Transverse colon (tissue), 4 donors: ENCODE data around the gene VAC14. TPM values are rescaled to one million over a fixed set of nuclear protein-coding genes. Genes with fewer than 3 reads are reported as not detected.

Experiments used
- DNase-seq: peaks from one replicate; pipeline ENCODE4 v3.0.0-alpha.2; 2019
- H3K27ac ChIP-seq, 4 donors: fragments of 200-600 bp; sonication (generic); 2 replicates each; pipeline ENCODE4 v1.5.1; 2016 to 2018; ENCODE audit warnings: inconsistent platforms in 4 of 4
- H3K27me3 ChIP-seq: fragments of 200-600 bp; sonication (generic); 2 replicates; pipeline ENCODE4 v1.5.1; 2017; ENCODE audit warnings: inconsistent platforms
- H3K36me3 ChIP-seq, 4 donors: fragments of 200-600 bp; sonication (generic); 2 replicates each; pipeline ENCODE4 v1.5.1; 2017 to 2019; ENCODE audit warnings: inconsistent platforms in 4 of 4
- H3K4me1 ChIP-seq, 4 donors: fragments of 200-600 bp; sonication (generic); 2 replicates each; pipeline ENCODE4 v1.5.1; 2017 to 2020; ENCODE audit warnings: inconsistent platforms in 4 of 4
- H3K4me3 ChIP-seq, 4 donors: fragments of 200-600 bp; sonication (generic); 1 replicate in 1 of 4; 2 replicates in 3 of 4; pipeline versions ENCODE4 v1.5.1 to v1.6.1; 2017 to 2019; ENCODE audit warnings: inconsistent platforms in 4 of 4
- H3K9me3 ChIP-seq, 2 donors: fragments of 200-600 bp; sonication (generic); 2 replicates each; pipeline ENCODE4 v1.5.1; 2017 to 2019; ENCODE audit warnings: inconsistent platforms in 2 of 2
- CTCF ChIP-seq, 5 experiments: fragments of 200-600 bp in 3 of 5; fragments of 450-650 bp in 2 of 5; sonication (generic) in 3 of 5; IDR thresholded peaks; 1 replicate in 2 of 5; 2 replicates in 3 of 5; pipeline ENCODE4 v1.5.1; 2016 to 2017; ENCODE audit warnings: antibody characterized with exemption in 5 of 5, inconsistent platforms in 3 of 5, mild to moderate bottlenecking in 2 of 5, moderate library complexity in 1 of 5
- EP300 ChIP-seq: sonication (generic); formaldehyde crosslinking; IDR thresholded peaks from one replicate; pipeline ENCODE4 v1.6.1; 2017; ENCODE audit warnings: antibody characterized with exemption, low read depth
- POLR2A ChIP-seq: fragments of 450-650 bp; IDR thresholded peaks from one replicate; pipeline ENCODE4 v1.6.1; 2016; ENCODE audit warnings: antibody characterized with exemption, mild to moderate bottlenecking, moderate library complexity
- POLR2AphosphoS5 ChIP-seq, 3 donors: sonication (generic); formaldehyde crosslinking; IDR thresholded peaks; one replicate each; pipeline ENCODE4 v1.6.1; 2016; ENCODE audit warnings: antibody characterized with exemption in 3 of 3
- WGBS, 2 donors: methylation state at CpG; one replicate each; pipeline ENCODE4 v1.1.5; 2018; ENCODE audit warnings: low coverage in 1 of 2; 5-methylcytosine and 5-hydroxymethylcytosine counted together
- in situ Hi-C, 4 donors: fragments of 200-750 bp; cut with MboI; loops; one replicate each; pipeline versions ENCODE4 v1.15.0 to v1.15.1; 2017; ENCODE audit warnings: low sequenced_read_pairs in 3 of 4, low pct_ligation_motif_present in 1 of 4, low pct_unique_long_range_greater_than_20kb in 1 of 4
- intact Hi-C: fragments of 100-400 bp; cut with DNase I; formaldehyde crosslinking; loops from one replicate; pipeline ENCODE4 v1.15.1; 2023; ENCODE audit warnings: low total_unique reads
- total RNA-seq, 4 donors: library from RNA; depleted of rRNA; stranded (reverse); fragments of >200 nt; gene quantifications; one replicate each; pipeline ENCODE4 v1.1.0, GENCODE V29; 2016

The VAC14 gene
- total RNA-seq, 4 donors from 2014 or later, result 37.2 to 270 (median 64.3) TPM

GRCh38 chr16:70659953-70660671, 140.8 kb downstream of the VAC14 start:
- peaks cover 0 to 10% (median 3%) of the 10 kb centered on the region in 4 donors for H3K36me3 ChIP-seq
- intact Hi-C loops (loop anchor here (10.0 kb wide), 2 partner anchors 95 to 295 kb away; no protein-coding TSS in a partner anchor), in situ Hi-C loops (loop anchor here (10.0 to 25.0 kb wide), 4 partner anchors 125 to 298 kb away; partner anchors contain the start of genes COG4 (in 1 of the 4) and SF3B3 (in 1 of the 4))
- no peak overlapping the region for H3K4me3 ChIP-seq
- DNase-seq, result no peak
- no peaks in the 10 kb centered on the region for H3K9me3 ChIP-seq
- 76% methylated on average over 16 of the region's 16 CpGs; no CpG with 5 or more reads in 1 of the 2 donors for WGBS, 2 donors
- TF ChIP-seq CTCF (IDR thresholded peaks at IDR 0.05), result no peak
- no peak for TF ChIP-seq POLR2A
- TF ChIP-seq EP300, result no peak
- no peak for TF ChIP-seq POLR2AphosphoS5 (IDR thresholded peaks at IDR 0.05)
- peaks cover 0 to 14% (median 9%) of the 10 kb centered on the region in 4 donors for H3K4me1 ChIP-seq
- H3K27ac ChIP-seq, result no peak overlapping the region
- H3K27me3 ChIP-seq, result no peaks in the 10 kb centered on the region

GRCh38 chr16:70659546-70659945, 141.4 kb downstream of the VAC14 start:
- H3K27ac ChIP-seq, result no peak overlapping the region
- DNase-seq, result no peak
- WGBS, 2 donors, result 80% methylated on average over 12 of the region's 12 CpGs; no CpG with 5 or more reads in 1 of the 2 donors
- H3K4me1 ChIP-seq, result peaks cover 0 to 14% (median 9%) of the 10 kb centered on the region in 4 donors
- H3K4me3 ChIP-seq, result no peak overlapping the region
- H3K9me3 ChIP-seq, result no peaks in the 10 kb centered on the region
- intact Hi-C loops (loop anchor here (10.0 kb wide), 2 partner anchors 95 to 295 kb away; no protein-coding TSS in a partner anchor), in situ Hi-C loops (loop anchor here (10.0 to 25.0 kb wide), 4 partner anchors 125 to 297 kb away; partner anchors contain the start of genes COG4 (in 1 of the 4) and SF3B3 (in 1 of the 4))
- H3K27me3 ChIP-seq, result no peaks in the 10 kb centered on the region
- TF ChIP-seq CTCF (IDR thresholded peaks at IDR 0.05), result no peak
- no peak for TF ChIP-seq POLR2AphosphoS5 (IDR thresholded peaks at IDR 0.05)
- no peak for TF ChIP-seq POLR2A
- TF ChIP-seq EP300, result no peak
- peaks cover 0 to 10% (median 1%) of the 10 kb centered on the region in 4 donors for H3K36me3 ChIP-seq

- WGBS, 2 donors, result 74 to 100% methylated on average over 1 to 5 of the region's 5 CpGs
- Histone ChIP-seq H3K27me3 (no peaks in the 10 kb centered on the region), H3K4me3 (no peak overlapping the region), H3K9me3 (no peaks in the 10 kb centered on the region), H3K4me1 (peaks cover 3 to 19% (median 10%) of the 10 kb centered on the region in 4 donors), H3K36me3 (peaks cover 0 to 8% (median 0%) of the 10 kb centered on the region in 4 donors), H3K27ac (no peak overlapping the region)
- in situ Hi-C loops (loop anchor here (10.0 to 25.0 kb wide), 4 partner anchors 124 to 297 kb away; partner anchors contain the start of genes COG4 (in 1 of the 4) and SF3B3 (in 1 of the 4)), intact Hi-C loops (loop anchor here (10.0 kb wide), 2 partner anchors 94 to 294 kb away; no protein-coding TSS in a partner anchor)
- TF ChIP-seq POLR2A, result no peak
- TF ChIP-seq POLR2AphosphoS5 (IDR thresholded peaks at IDR 0.05), result no peak
- no peak for TF ChIP-seq CTCF (IDR thresholded peaks at IDR 0.05)
- TF ChIP-seq EP300, result no peak
- no peak for DNase-seq
These were observed 142.0 kb downstream of the VAC14 start for GRCh38 chr16:70658921-70659320.

GRCh38 chr16:70657956-70658355, 143.0 kb downstream of the VAC14 start:
- DNase-seq, result no peak
- Histone ChIP-seq H3K4me3 (no peak overlapping the region), H3K27ac (no peak overlapping the region), H3K9me3 (no peaks in the 10 kb centered on the region), H3K27me3 (no peaks in the 10 kb centered on the region), H3K4me1 (peaks cover 3 to 20% (median 8%) of the 10 kb centered on the region in 4 donors), H3K36me3 (no peaks in the 10 kb centered on the region)
- intact Hi-C loops (loop anchor here (10.0 kb wide), 2 partner anchors 93 to 293 kb away; no protein-coding TSS in a partner anchor), in situ Hi-C loops (loop anchor here (10.0 to 25.0 kb wide), 4 partner anchors 123 to 296 kb away; partner anchors contain the start of genes COG4 (in 1 of the 4) and SF3B3 (in 1 of the 4))
- WGBS, 2 donors, result 66 to 83% methylated on average over 3 to 7 of the region's 7 CpGs
- TF ChIP-seq EP300 (no peak), POLR2A (no peak), CTCF (IDR thresholded peaks at IDR 0.05) (no peak), POLR2AphosphoS5 (IDR thresholded peaks at IDR 0.05) (no peak)
